DND-41 (cell line): ENCODE results near the gene HEPN1.

ENCODE experiments used
- ATAC-seq: fragments of 200-7000 bp; cut with Tn5 transposase; 3 replicates; pipeline ENCODE4 v1.9.1; 2021; ENCODE audit warnings: low read depth; ENCODE audit not compliant: insufficient read depth
- DNase-seq: peaks from one replicate; pipeline ENCODE4 v3.0.0-alpha.2; 2020
- H2AFZ ChIP-seq: 2 replicates; pipeline ENCODE4 v1.6.0; 2012; ENCODE audit warnings: low read depth, low read length
- H3K27ac ChIP-seq: 2 replicates; pipeline ENCODE4 v1.5.1; 2012; ENCODE audit warnings: low read length, inconsistent platforms
- H3K27me3 ChIP-seq: fragments of 200-600 bp; sonication (generic); 2 replicates; pipeline ENCODE4 v1.6.0; 2012; ENCODE audit warnings: low read length, mild to moderate bottlenecking, inconsistent platforms; ENCODE audit not compliant: insufficient read depth, poor library complexity
- H3K36me3 ChIP-seq: 2 replicates; pipeline ENCODE4 v1.5.1; 2012; ENCODE audit warnings: low read length, inconsistent platforms; ENCODE audit not compliant: insufficient read depth
- H3K4me1 ChIP-seq: 2 replicates; pipeline ENCODE4 v1.5.1; 2012; ENCODE audit warnings: mild to moderate bottlenecking, low read length; ENCODE audit not compliant: insufficient read depth
- H3K4me2 ChIP-seq: 2 replicates; pipeline ENCODE4 v1.6.0; 2012; ENCODE audit warnings: mild to moderate bottlenecking, moderate library complexity, low read length, inconsistent platforms; ENCODE audit not compliant: insufficient read depth
- H3K4me3 ChIP-seq, 2 experiments: fragments of 200-600 bp in 1 of 2; shearing (Covaris generic) in 1 of 2; 2 replicates each; pipeline ENCODE4 v1.5.1; 2012 to 2016; ENCODE audit warnings: inconsistent platforms in 2 of 2, low read length in 2 of 2, mild to moderate bottlenecking in 2 of 2, low read depth in 1 of 2, moderate library complexity in 1 of 2
- H3K79me2 ChIP-seq: 2 replicates; pipeline ENCODE4 v1.6.0; 2012; ENCODE audit warnings: low read length, inconsistent platforms; ENCODE audit not compliant: insufficient read depth
- H3K9ac ChIP-seq: 2 replicates; pipeline ENCODE4 v1.6.0; 2012; ENCODE audit warnings: low read depth, mild to moderate bottlenecking, inconsistent platforms, low read length, moderate library complexity
- H3K9me3 ChIP-seq: 2 replicates; pipeline ENCODE4 v1.5.1; 2012; ENCODE audit warnings: low read length, moderate library complexity, mild to moderate bottlenecking, inconsistent platforms; ENCODE audit not compliant: insufficient read depth, severe bottlenecking
- H4K20me1 ChIP-seq: 2 replicates; pipeline ENCODE4 v1.6.0; 2012; ENCODE audit warnings: low read length; ENCODE audit not compliant: insufficient read depth
- CTCF ChIP-seq: IDR thresholded peaks from 2 replicates; pipeline ENCODE4 v1.5.1; 2012; ENCODE audit warnings: borderline replicate concordance, low read length, moderate library complexity, mild to moderate bottlenecking; ENCODE audit not compliant: poor library complexity, severe bottlenecking; ENCODE audit errors: extremely low read depth
- EZH2 ChIP-seq: IDR thresholded peaks from 3 replicates; pipeline ENCODE4 v1.6.1; 2012; ENCODE audit warnings: borderline replicate concordance, low read depth, mild to moderate bottlenecking, moderate library complexity, low read length, inconsistent platforms; ENCODE audit not compliant: severe bottlenecking

Gene HEPN1

GRCh38 chr11:124918950-124919349, at the start of gene HEPN1:
HEPN1 (plus strand) TSS chr11:124919250.
- H3K27ac ChIP-seq: no peak within 1 kb of the TSS
- ATAC-seq: no peak

GRCh38 chr11:124869331-124869730, 49.7 kb upstream of the HEPN1 start:
- H3K9ac ChIP-seq: no peak overlapping the region
- no peaks in the 10 kb centered on the region for H3K9me3 ChIP-seq
- H3K4me2 ChIP-seq: no peak overlapping the region
- H3K27me3 ChIP-seq: no peaks in the 10 kb centered on the region
- no peaks in the 10 kb centered on the region for H3K79me2 ChIP-seq
- no peak overlapping the region for H3K4me3 ChIP-seq
- DNase-seq: no peak
- H3K27ac ChIP-seq: no peak overlapping the region
- no peak overlapping the region for H2AFZ ChIP-seq
- no peak for ATAC-seq
- no peaks in the 10 kb centered on the region for H4K20me1 ChIP-seq
- no peaks in the 10 kb centered on the region for H3K36me3 ChIP-seq
- H3K4me1 ChIP-seq: no peaks in the 10 kb centered on the region
- TF ChIP-seq EZH2: no peak
- TF ChIP-seq CTCF: no peak

More at GRCh38 chr11:124918950-124919349, at the start of gene HEPN1:
- Histone ChIP-seq H3K79me2 (no peaks in the 10 kb centered on the region), H4K20me1 (no peaks in the 10 kb centered on the region), H3K4me1 (no peaks in the 10 kb centered on the region), H3K9ac (no peak within 1 kb of the TSS), H3K27me3 (no peaks in the 10 kb centered on the region), H2AFZ (no peak within 1 kb of the TSS), H3K4me2 (no peak within 1 kb of the TSS), H3K36me3 (no peaks in the 10 kb centered on the region), H3K4me3 (no peak within 1 kb of the TSS), H3K9me3 (no peaks in the 10 kb centered on the region)
- DNase-seq: no peak
- TF ChIP-seq EZH2 (no peak), CTCF (no peak)

GRCh38 chr11:124869856-124870387, 49.1 kb upstream of the HEPN1 start:
- no peaks in the 10 kb centered on the region for H3K9me3 ChIP-seq
- H3K27ac ChIP-seq: no peak overlapping the region
- no peak overlapping the region for H3K4me3 ChIP-seq
- no peaks in the 10 kb centered on the region for H3K79me2 ChIP-seq
- H3K36me3 ChIP-seq: no peaks in the 10 kb centered on the region
- DNase-seq (no peak), ATAC-seq (no peak)
- no peak overlapping the region for H3K9ac ChIP-seq
- no peak overlapping the region for H2AFZ ChIP-seq
- H3K4me2 ChIP-seq: no peak overlapping the region
- H3K27me3 ChIP-seq: no peaks in the 10 kb centered on the region
- no peaks in the 10 kb centered on the region for H4K20me1 ChIP-seq
- no peak for TF ChIP-seq CTCF
- TF ChIP-seq EZH2: no peak
- no peaks in the 10 kb centered on the region for H3K4me1 ChIP-seq

- H3K4me2 ChIP-seq: no peak overlapping the region
- H4K20me1 ChIP-seq: no peaks in the 10 kb centered on the region
- H2AFZ ChIP-seq: no peak overlapping the region
- no peaks in the 10 kb centered on the region for H3K27me3 ChIP-seq
- H3K27ac ChIP-seq: no peak overlapping the region
- no peaks in the 10 kb centered on the region for H3K4me1 ChIP-seq
- no peak for ATAC-seq
- no peak for TF ChIP-seq CTCF
- no peak for TF ChIP-seq EZH2
- no peaks in the 10 kb centered on the region for H3K36me3 ChIP-seq
- no peak for DNase-seq
- H3K79me2 ChIP-seq: no peaks in the 10 kb centered on the region
- no peaks in the 10 kb centered on the region for H3K9me3 ChIP-seq
- H3K4me3 ChIP-seq: no peak overlapping the region
- no peak overlapping the region for H3K9ac ChIP-seq
Observed at GRCh38 chr11:124870430-124870829, 48.6 kb upstream of the HEPN1 start.
